Endothelial cell (in vitro differentiated cells): ENCODE measurements around the gene TFEB. TPM values are rescaled to one million over a fixed set of nuclear protein-coding genes. Genes with fewer than 3 reads are reported as not detected.

ENCODE experiments used
- DNase-seq: peaks from one replicate; pipeline ENCODE4 v3.0.0; 2021; ENCODE audit warnings: low spot score
- H3K27ac Mint-ChIP-seq: one replicate; pipeline ENCODE4 v1.8.0; 2021; ENCODE audit warnings: mixed read lengths, inconsistent platforms; ENCODE audit not compliant: unreplicated experiment
- H3K27me3 Mint-ChIP-seq: one replicate; pipeline ENCODE4 v1.8.0; 2021; ENCODE audit warnings: mild to moderate bottlenecking, moderate library complexity, mixed read lengths, inconsistent platforms; ENCODE audit not compliant: unreplicated experiment
- H3K36me3 Mint-ChIP-seq: one replicate; pipeline ENCODE4 v1.8.0; 2021; ENCODE audit warnings: mild to moderate bottlenecking, low read depth, mixed read lengths, inconsistent platforms; ENCODE audit not compliant: unreplicated experiment
- H3K4me1 Mint-ChIP-seq: one replicate; pipeline ENCODE4 v1.8.0; 2021; ENCODE audit warnings: mild to moderate bottlenecking, mixed read lengths, inconsistent platforms; ENCODE audit not compliant: unreplicated experiment
- H3K4me3 Mint-ChIP-seq: one replicate; pipeline ENCODE4 v1.8.0; 2021; ENCODE audit warnings: mild to moderate bottlenecking, mixed read lengths, inconsistent platforms; ENCODE audit not compliant: unreplicated experiment
- H3K9me3 Mint-ChIP-seq: one replicate; pipeline ENCODE4 v1.8.0; 2021; ENCODE audit warnings: mixed read lengths, inconsistent platforms; ENCODE audit not compliant: unreplicated experiment
- total RNA-seq: library from RNA; stranded (reverse); fragmentation: NEBNext Ultra II Directional; extraction: Animal tissue kit (Norgen Biotek cat#: 25700); gene quantifications from one replicate; pipeline ENCODE4 v1.2.1, GENCODE V29; 2021; ENCODE audit not compliant: unreplicated experiment
- TF ChIP-seq, protein P1 (sequence below): fragments of 200-600 bp; sonication (generic); IDR thresholded peaks from one replicate; pipeline ENCODE4 v1.5.0; 2021; ENCODE audit warnings: antibody characterized with exemption; ENCODE audit not compliant: unreplicated experiment

Gene TFEB
- total RNA-seq, 1 donor from 2014 or later = 10.4 TPM

GRCh38 chr6:41728073-41728936, 7.1 kb downstream of the TFEB start:
- Mint-ChIP-seq H3K36me3 (peaks cover 3% of the 10 kb centered on the region), H3K9me3 (no peaks in the 10 kb centered on the region), H3K27me3 (peaks cover 13% of the 10 kb centered on the region), H3K4me1 (peaks cover 13% of the 10 kb centered on the region), H3K27ac (no peak overlapping the region), H3K4me3 (no peak overlapping the region)
- TF ChIP-seq, protein P1, sequence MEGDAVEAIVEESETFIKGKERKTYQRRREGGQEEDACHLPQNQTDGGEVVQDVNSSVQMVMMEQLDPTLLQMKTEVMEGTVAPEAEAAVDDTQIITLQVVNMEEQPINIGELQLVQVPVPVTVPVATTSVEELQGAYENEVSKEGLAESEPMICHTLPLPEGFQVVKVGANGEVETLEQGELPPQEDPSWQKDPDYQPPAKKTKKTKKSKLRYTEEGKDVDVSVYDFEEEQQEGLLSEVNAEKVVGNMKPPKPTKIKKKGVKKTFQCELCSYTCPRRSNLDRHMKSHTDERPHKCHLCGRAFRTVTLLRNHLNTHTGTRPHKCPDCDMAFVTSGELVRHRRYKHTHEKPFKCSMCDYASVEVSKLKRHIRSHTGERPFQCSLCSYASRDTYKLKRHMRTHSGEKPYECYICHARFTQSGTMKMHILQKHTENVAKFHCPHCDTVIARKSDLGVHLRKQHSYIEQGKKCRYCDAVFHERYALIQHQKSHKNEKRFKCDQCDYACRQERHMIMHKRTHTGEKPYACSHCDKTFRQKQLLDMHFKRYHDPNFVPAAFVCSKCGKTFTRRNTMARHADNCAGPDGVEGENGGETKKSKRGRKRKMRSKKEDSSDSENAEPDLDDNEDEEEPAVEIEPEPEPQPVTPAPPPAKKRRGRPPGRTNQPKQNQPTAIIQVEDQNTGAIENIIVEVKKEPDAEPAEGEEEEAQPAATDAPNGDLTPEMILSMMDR = no peak
- DNase-seq = no peak

- H3K27me3 Mint-ChIP-seq = peaks cover 16% of the 10 kb centered on the region
- H3K4me1 Mint-ChIP-seq = peaks cover 16% of the 10 kb centered on the region
- H3K36me3 Mint-ChIP-seq = peaks cover 3% of the 10 kb centered on the region
- TF ChIP-seq, protein P1 = no peak
- H3K9me3 Mint-ChIP-seq = no peaks in the 10 kb centered on the region
- H3K4me3 Mint-ChIP-seq = no peak overlapping the region
- H3K27ac Mint-ChIP-seq = no peak overlapping the region
- no peak for DNase-seq
Measured at GRCh38 chr6:41727705-41728072, 7.7 kb downstream of the TFEB start.

DNA sequence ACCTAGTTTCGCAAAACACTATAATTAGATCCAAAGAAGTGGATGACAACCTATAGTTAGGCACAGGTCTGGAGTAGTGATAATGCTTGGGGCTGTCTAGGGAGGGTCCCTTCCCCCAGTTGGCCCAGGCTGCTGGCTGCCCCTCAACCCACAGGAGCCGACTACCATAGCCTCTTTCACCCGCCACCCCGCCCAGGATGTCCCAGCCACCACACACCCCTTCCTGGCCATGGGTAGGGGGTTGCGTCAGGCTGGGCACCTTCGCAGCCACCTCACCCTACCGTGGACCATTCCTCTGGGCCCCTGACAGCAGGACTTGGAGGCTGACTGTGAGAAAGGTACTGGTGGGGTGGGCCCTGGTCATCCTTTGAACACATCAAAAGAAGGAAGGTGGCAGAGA, 8.5 kb downstream of the TFEB start:
- H3K27ac Mint-ChIP-seq = no peak overlapping the region
- H3K9me3 Mint-ChIP-seq = no peaks in the 10 kb centered on the region
- no peak for DNase-seq
- peaks cover 13% of the 10 kb centered on the region for H3K4me1 Mint-ChIP-seq
- TF ChIP-seq, protein P1 = no peak
- H3K4me3 Mint-ChIP-seq = no peak overlapping the region
- H3K27me3 Mint-ChIP-seq = peaks cover 16% of the 10 kb centered on the region
- peaks cover 3% of the 10 kb centered on the region for H3K36me3 Mint-ChIP-seq

DNA sequence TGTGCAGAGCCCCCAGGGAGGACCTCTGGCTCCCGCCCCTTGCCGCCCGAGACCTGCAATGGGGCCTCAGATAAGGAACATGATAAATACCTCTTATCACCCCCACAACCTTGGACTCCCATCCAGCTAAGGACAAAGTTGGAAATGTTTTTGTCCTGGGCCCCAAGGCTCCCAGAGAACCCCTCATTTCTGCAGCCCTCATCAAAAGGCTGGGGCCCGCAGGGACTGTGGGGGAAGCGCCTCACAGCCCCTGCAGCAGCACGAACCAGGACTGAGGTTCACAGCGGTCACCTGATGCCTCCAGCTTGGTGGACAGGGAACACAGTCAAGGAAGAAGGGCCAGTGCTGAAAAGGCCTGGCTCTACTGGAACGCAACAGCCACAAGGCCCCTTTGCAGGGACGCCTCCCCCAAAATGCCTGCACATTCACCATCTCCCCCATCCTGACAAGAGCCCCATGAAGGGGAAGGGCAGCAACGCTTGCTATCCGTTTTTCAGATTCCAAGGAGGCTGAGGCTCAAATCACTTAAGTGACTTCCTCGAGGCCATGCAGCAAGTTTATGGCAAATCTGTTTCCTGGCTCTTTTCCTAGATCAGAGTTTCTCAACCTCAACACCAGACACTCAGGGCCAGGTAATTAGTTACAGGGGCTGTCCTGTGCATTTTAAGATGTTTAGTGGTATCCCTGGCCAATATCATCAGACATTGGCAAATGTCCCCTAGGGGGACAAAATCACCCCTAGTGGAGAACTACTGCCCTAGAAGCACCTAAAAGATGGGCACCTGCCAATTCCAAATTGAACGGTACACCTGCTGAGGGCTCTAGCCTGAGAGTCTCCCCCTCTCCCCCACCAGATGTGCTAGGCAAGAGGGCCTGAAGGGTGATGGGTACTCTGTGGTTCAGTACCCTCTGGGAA, 10.6 kb downstream of the TFEB start:
- peaks cover 16% of the 10 kb centered on the region for H3K27me3 Mint-ChIP-seq
- TF ChIP-seq, protein P1 = no peak
- H3K4me3 Mint-ChIP-seq = no peak overlapping the region
- peaks cover 13% of the 10 kb centered on the region for H3K4me1 Mint-ChIP-seq
- no peak overlapping the region for H3K27ac Mint-ChIP-seq
- DNase-seq = no peak
- peaks cover 7% of the 10 kb centered on the region for H3K36me3 Mint-ChIP-seq
- H3K9me3 Mint-ChIP-seq = no peaks in the 10 kb centered on the region
